Measurements from ENCODE around the gene UNC45B.
"Not testable (repeated sequence)": the region's sequence is repeated elsewhere in the genome, so short reads cannot be mapped to it uniquely, and the experiment has no call there.

UNC45B gene

GRCh38 chr17:35189291-35189690 is 41.7 kb downstream of the UNC45B start:
- H3K4me1 ChIP-seq (ENCODE audit: low read length): peaks cover 23% of the 10 kb centered on the region
- H3K36me3 ChIP-seq (replicated peaks; ENCODE audit: low read depth, low read length): peaks cover 3% of the 10 kb centered on the region
- no peaks in the 10 kb centered on the region for H3K79me2 ChIP-seq (ENCODE audit: low read length)
- no peak overlapping the region for H3K4me3 ChIP-seq (ENCODE audit: low read length)
- no peaks in the 10 kb centered on the region for H3K9me3 ChIP-seq (ENCODE audit: insufficient read depth, low read length)
- no peak overlapping the region for H3K9ac ChIP-seq (ENCODE audit: low read length)
- no peaks in the 10 kb centered on the region for H3K27me3 ChIP-seq (ENCODE audit: low read depth, low read length)
- no peak overlapping the region for H3K4me2 ChIP-seq (ENCODE audit: low read length)
- no peak for TF ChIP-seq CTCF (IDR thresholded peaks at IDR 0.05; ENCODE audit: low read depth, low read length)
- no peak for TF ChIP-seq EZH2phosphoT487 (IDR thresholded peaks at IDR 0.05; ENCODE audit: low read depth)
- H4K20me1 ChIP-seq (ENCODE audit: insufficient read depth, low read length): no peaks in the 10 kb centered on the region
- no peak overlapping the region for H2AFZ ChIP-seq (ENCODE audit: low read depth, low read length)
- H3K27ac ChIP-seq (ENCODE audit: low read length): no peak overlapping the region

- H3K27ac ChIP-seq (ENCODE audit: low read length): no peak overlapping the region
- no peak overlapping the region for H3K4me2 ChIP-seq (ENCODE audit: low read length)
- no peaks in the 10 kb centered on the region for H3K9me3 ChIP-seq (ENCODE audit: insufficient read depth, low read length)
- H2AFZ ChIP-seq (ENCODE audit: low read depth, low read length): no peak overlapping the region
- no peaks in the 10 kb centered on the region for H3K27me3 ChIP-seq (ENCODE audit: low read depth, low read length)
- H3K4me1 ChIP-seq (ENCODE audit: low read length): peaks cover 7% of the 10 kb centered on the region
- TF ChIP-seq EZH2phosphoT487 (IDR thresholded peaks at IDR 0.05; ENCODE audit: low read depth) (no peak), CTCF (IDR thresholded peaks at IDR 0.05; ENCODE audit: low read depth, low read length) (no peak)
- H3K36me3 ChIP-seq (replicated peaks; ENCODE audit: low read depth, low read length): no peaks in the 10 kb centered on the region
- no peak overlapping the region for H3K4me3 ChIP-seq (ENCODE audit: low read length)
- no peaks in the 10 kb centered on the region for H4K20me1 ChIP-seq (ENCODE audit: insufficient read depth, low read length)
- no peaks in the 10 kb centered on the region for H3K79me2 ChIP-seq (ENCODE audit: low read length)
- no peak overlapping the region for H3K9ac ChIP-seq (ENCODE audit: low read length)
These were observed 43.5 kb downstream of the UNC45B start for GRCh38 chr17:35191001-35191695.

GRCh38 chr17:35192708-35193107 is 45.1 kb downstream of the UNC45B start:
- no peak overlapping the region for H3K4me2 ChIP-seq (ENCODE audit: low read length)
- no peak overlapping the region for H3K27ac ChIP-seq (ENCODE audit: low read length)
- H3K79me2 ChIP-seq (ENCODE audit: low read length): no peaks in the 10 kb centered on the region
- H3K9me3 ChIP-seq (ENCODE audit: insufficient read depth, low read length): no peaks in the 10 kb centered on the region
- H3K4me3 ChIP-seq (ENCODE audit: low read length): no peak overlapping the region
- H4K20me1 ChIP-seq (ENCODE audit: insufficient read depth, low read length): no peaks in the 10 kb centered on the region
- H2AFZ ChIP-seq (ENCODE audit: low read depth, low read length): no peak overlapping the region
- no peak overlapping the region for H3K9ac ChIP-seq (ENCODE audit: low read length)
- H3K27me3 ChIP-seq (ENCODE audit: low read depth, low read length): no peaks in the 10 kb centered on the region
- TF ChIP-seq CTCF (IDR thresholded peaks at IDR 0.05; ENCODE audit: low read depth, low read length): no peak
- no peak for TF ChIP-seq EZH2phosphoT487 (IDR thresholded peaks at IDR 0.05; ENCODE audit: low read depth)
- H3K4me1 ChIP-seq (ENCODE audit: low read length): no peaks in the 10 kb centered on the region
- H3K36me3 ChIP-seq (replicated peaks; ENCODE audit: low read depth, low read length): no peaks in the 10 kb centered on the region

GRCh38 chr17:35194001-35194400 is 46.4 kb downstream of the UNC45B start, which contains the start of gene SLC35G3:
TSS of gene SLC35G3 (minus strand) at chr17:35194393. CDS start at chr17:35194307, 86 bp downstream.
- not testable (repeated sequence) for H3K4me1 ChIP-seq (ENCODE audit: low read length); H3K27ac ChIP-seq (ENCODE audit: low read length); H3K4me3 ChIP-seq (ENCODE audit: low read length); H3K36me3 ChIP-seq (replicated peaks; ENCODE audit: low read depth, low read length); H3K4me2 ChIP-seq (ENCODE audit: low read length); H3K9me3 ChIP-seq (ENCODE audit: insufficient read depth, low read length); H3K79me2 ChIP-seq (ENCODE audit: low read length); H3K27me3 ChIP-seq (ENCODE audit: low read depth, low read length); H4K20me1 ChIP-seq (ENCODE audit: insufficient read depth, low read length); H3K9ac ChIP-seq (ENCODE audit: low read length); H2AFZ ChIP-seq (ENCODE audit: low read depth, low read length)

- H3K9ac ChIP-seq (ENCODE audit: low read length); H3K27ac ChIP-seq (ENCODE audit: low read length); H2AFZ ChIP-seq (ENCODE audit: low read depth, low read length); H3K36me3 ChIP-seq (replicated peaks; ENCODE audit: low read depth, low read length); H3K9me3 ChIP-seq (ENCODE audit: insufficient read depth, low read length); H3K4me3 ChIP-seq (ENCODE audit: low read length); H4K20me1 ChIP-seq (ENCODE audit: insufficient read depth, low read length); H3K79me2 ChIP-seq (ENCODE audit: low read length); H3K27me3 ChIP-seq (ENCODE audit: low read depth, low read length); H3K4me2 ChIP-seq (ENCODE audit: low read length); H3K4me1 ChIP-seq (ENCODE audit: low read length): not testable (repeated sequence)
These were observed 47.4 kb downstream of the UNC45B start for GRCh38 chr17:35195062-35195461.

- H4K20me1 ChIP-seq (ENCODE audit: insufficient read depth, low read length); H3K4me1 ChIP-seq (ENCODE audit: low read length); H3K27me3 ChIP-seq (ENCODE audit: low read depth, low read length); H3K9me3 ChIP-seq (ENCODE audit: insufficient read depth, low read length); H3K4me2 ChIP-seq (ENCODE audit: low read length); H3K79me2 ChIP-seq (ENCODE audit: low read length); H2AFZ ChIP-seq (ENCODE audit: low read depth, low read length); H3K27ac ChIP-seq (ENCODE audit: low read length); H3K36me3 ChIP-seq (replicated peaks; ENCODE audit: low read depth, low read length); H3K4me3 ChIP-seq (ENCODE audit: low read length); H3K9ac ChIP-seq (ENCODE audit: low read length): not testable (repeated sequence)
These were observed 55.0 kb downstream of the UNC45B start for GRCh38 chr17:35202582-35202981.
